ENCODE measurements around the gene GNB5.
A peak's percentile ranks its signal among the peaks of the same experiment; 100 is the strongest.

GNB5 gene

GRCh38 chr15:52139599-52140462 is 51.4 kb downstream of the GNB5 start:
- DNase-seq: peak; percentile 63

- no peak for DNase-seq
Measured at GRCh38 chr15:52137432-52138357, 53.5 kb downstream of the GNB5 start.

GRCh38 chr15:52136442-52136980 is 54.7 kb downstream of the GNB5 start:
- DNase-seq: peak; percentile 39

- no peak for DNase-seq
Measured at GRCh38 chr15:52134502-52135144, 56.6 kb downstream of the GNB5 start.

GRCh38 chr15:52133510-52134220 is 57.5 kb downstream of the GNB5 start:
- no peak for DNase-seq

GRCh38 chr15:52132066-52132465 is 59.1 kb downstream of the GNB5 start:
- no peak for DNase-seq

- DNase-seq: no peak
Measured at GRCh38 chr15:52128568-52128967, 62.6 kb downstream of the GNB5 start.

- DNase-seq: no peak
Measured at GRCh38 chr15:52124270-52124880, 66.8 kb downstream of the GNB5 start.

- no peak for DNase-seq
Measured at GRCh38 chr15:52121896-52122295, 69.3 kb downstream of the GNB5 start.

- no peak for DNase-seq
Measured at GRCh38 chr15:52121006-52121405, 70.2 kb downstream of the GNB5 start.

- no peak for DNase-seq
Measured at GRCh38 chr15:52120488-52120887, 70.7 kb downstream of the GNB5 start.

GRCh38 chr15:52118969-52119749 is 72.0 kb downstream of the GNB5 start:
- no peak for DNase-seq

- no peak for DNase-seq
Measured at GRCh38 chr15:52117549-52117948, 73.6 kb downstream of the GNB5 start.

- DNase-seq: no peak
Measured at GRCh38 chr15:52115598-52116427, 75.4 kb downstream of the GNB5 start.

GRCh38 chr15:52114261-52115055 is 76.7 kb downstream of the GNB5 start:
- DNase-seq: peak; percentile 61

GRCh38 chr15:52113708-52114107 is 77.5 kb downstream of the GNB5 start:
- DNase-seq: no peak

GRCh38 chr15:52113235-52113634 is 78.0 kb downstream of the GNB5 start:
- DNase-seq: no peak

GRCh38 chr15:52112203-52112750 is 78.9 kb downstream of the GNB5 start:
- DNase-seq: peak; percentile 39

Measured in right hindlimb (tissue), 1 donor.